Tibial nerve (tissue), 4 donors: ENCODE results near the gene RYR3.

Experiments
- CTCF ChIP-seq, 5 experiments: fragments of 200-600 bp in 3 of 5; fragments of 450-650 bp in 2 of 5; sonication (generic) in 3 of 5; IDR thresholded peaks; one replicate each; pipeline ENCODE4 v1.5.1; 2016 to 2019; ENCODE audit warnings: antibody characterized with exemption in 5 of 5, mild to moderate bottlenecking in 3 of 5, moderate library complexity in 2 of 5
- EP300 ChIP-seq, 2 donors: sonication (generic); formaldehyde crosslinking; IDR thresholded peaks; one replicate each; pipeline ENCODE4 v1.6.1; 2017; ENCODE audit warnings: antibody characterized with exemption in 2 of 2, mild to moderate bottlenecking in 1 of 2
- POLR2A ChIP-seq, 2 donors: fragments of 450-650 bp; IDR thresholded peaks; one replicate each; pipeline ENCODE4 v1.6.1; 2017; ENCODE audit warnings: antibody characterized with exemption in 2 of 2, mild to moderate bottlenecking in 2 of 2, moderate library complexity in 2 of 2

GRCh38 chr15:33757516-33758232 lies 446.9 kb downstream of the RYR3 start:
- TF ChIP-seq CTCF (IDR thresholded peaks at IDR 0.05): no peak
- no peak for TF ChIP-seq POLR2A (IDR thresholded peaks at IDR 0.05)
- no peak for TF ChIP-seq EP300 (IDR thresholded peaks at IDR 0.05)
